BLaER1 (cell line): ENCODE results near the gene SGCA.

Experiments used
- H3K27ac ChIP-seq: shearing (Covaris generic); formaldehyde crosslinking; 2 replicates; pipeline ENCODE4 v1.8.1; 2022
- H3K27me3 ChIP-seq: shearing (Covaris generic); formaldehyde crosslinking; 2 replicates; pipeline ENCODE4 v1.8.1; 2022
- H3K36me3 ChIP-seq: shearing (Covaris generic); formaldehyde crosslinking; 2 replicates; pipeline ENCODE4 v1.8.1; 2022
- H3K4me1 ChIP-seq: shearing (Covaris generic); formaldehyde crosslinking; 2 replicates; pipeline ENCODE4 v1.8.1; 2022
- H3K4me2 ChIP-seq: shearing (Covaris generic); formaldehyde crosslinking; 2 replicates; pipeline ENCODE4 v1.8.1; 2022
- H3K4me3 ChIP-seq: shearing (Covaris generic); formaldehyde crosslinking; 2 replicates; pipeline ENCODE4 v1.8.1; 2022
- H3K9ac ChIP-seq: shearing (Covaris generic); formaldehyde crosslinking; 2 replicates; pipeline ENCODE4 v1.8.1; 2022
- H3K9me3 ChIP-seq: shearing (Covaris generic); formaldehyde crosslinking; 2 replicates; pipeline ENCODE4 v1.8.1; 2022
- H4K20me1 ChIP-seq: shearing (Covaris generic); formaldehyde crosslinking; 2 replicates; pipeline ENCODE4 v1.8.1; 2022
- Cebpa-rat ChIP-seq: shearing (Covaris generic); IDR thresholded peaks from 2 replicates; pipeline ENCODE4 v1.8.1; 2022

SGCA gene

GRCh38 chr17:50134206-50135110 is 31.3 kb upstream of the SGCA start:
- H3K9ac ChIP-seq = no peak overlapping the region
- no peaks in the 10 kb centered on the region for H3K9me3 ChIP-seq
- H3K27me3 ChIP-seq = peaks cover 32% of the 10 kb centered on the region
- TF ChIP-seq Cebpa-rat = no peak
- no peak overlapping the region for H3K4me3 ChIP-seq
- H3K4me2 ChIP-seq = no peak overlapping the region
- peaks cover 4% of the 10 kb centered on the region; the same call in 1 of the 2 replicates for H3K4me1 ChIP-seq
- H4K20me1 ChIP-seq = peaks cover 87% of the 10 kb centered on the region
- H3K27ac ChIP-seq = no peak overlapping the region
- peaks cover 69% of the 10 kb centered on the region for H3K36me3 ChIP-seq

GRCh38 chr17:50135316-50136095 is 30.3 kb upstream of the SGCA start:
- no peaks in the 10 kb centered on the region for H3K9me3 ChIP-seq
- H3K9ac ChIP-seq = no peak overlapping the region
- peaks cover 79% of the 10 kb centered on the region for H3K36me3 ChIP-seq
- peaks cover 7% of the 10 kb centered on the region for H3K4me1 ChIP-seq
- H3K27me3 ChIP-seq = peaks cover 21% of the 10 kb centered on the region
- peaks cover 98% of the 10 kb centered on the region for H4K20me1 ChIP-seq
- H3K4me2 ChIP-seq = no peak overlapping the region
- H3K4me3 ChIP-seq = no peak overlapping the region
- no peak overlapping the region for H3K27ac ChIP-seq
- no peak for TF ChIP-seq Cebpa-rat

DNA sequence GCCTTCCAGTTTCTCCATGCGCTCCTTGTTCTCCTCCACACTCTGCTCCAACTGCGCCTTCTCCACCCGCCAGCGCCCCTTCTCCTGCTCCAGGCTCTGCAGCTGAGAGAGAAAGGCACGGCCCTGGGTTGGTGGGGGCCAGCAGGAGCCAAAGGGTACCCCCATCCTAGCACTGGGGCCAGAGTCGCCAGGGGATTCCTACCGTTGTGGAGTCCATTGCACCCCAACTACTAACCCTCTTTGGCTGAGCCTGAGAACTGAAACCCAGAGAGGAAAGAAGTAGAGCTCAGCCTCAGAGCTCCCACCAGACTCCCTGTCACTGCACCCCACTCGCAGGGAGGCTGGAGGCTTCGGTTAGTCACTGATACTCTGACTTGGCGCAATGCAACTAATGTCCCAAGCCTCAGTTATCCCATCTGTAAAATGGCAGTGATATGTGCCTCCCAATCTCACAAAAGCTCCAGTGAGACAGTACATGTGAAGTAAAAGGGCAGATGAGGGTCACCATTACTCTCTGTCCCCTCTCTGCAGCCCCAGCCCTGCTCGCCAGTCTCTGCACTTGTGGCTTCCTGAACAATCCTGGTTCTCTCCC is 29.6 kb upstream of the SGCA start:
- Histone ChIP-seq H3K27ac (no peak overlapping the region), H3K9ac (no peak overlapping the region), H3K27me3 (peaks cover 14% of the 10 kb centered on the region), H3K4me3 (no peak overlapping the region), H4K20me1 (peaks cover 98% of the 10 kb centered on the region), H3K9me3 (no peaks in the 10 kb centered on the region), H3K4me2 (no peak overlapping the region), H3K36me3 (peaks cover 86% of the 10 kb centered on the region), H3K4me1 (peaks cover 14% of the 10 kb centered on the region)
- TF ChIP-seq Cebpa-rat = no peak

GRCh38 chr17:50137042-50137441 is 28.8 kb upstream of the SGCA start:
- Histone ChIP-seq H3K4me1 (peaks cover 23% of the 10 kb centered on the region), H3K4me2 (no peak overlapping the region), H3K27ac (no peak overlapping the region), H3K9me3 (no peaks in the 10 kb centered on the region), H3K27me3 (peaks cover 6% of the 10 kb centered on the region), H3K36me3 (peaks cover 95% of the 10 kb centered on the region), H3K4me3 (no peak overlapping the region), H3K9ac (no peak overlapping the region), H4K20me1 (peaks cover 98% of the 10 kb centered on the region)
- no peak for TF ChIP-seq Cebpa-rat

DNA sequence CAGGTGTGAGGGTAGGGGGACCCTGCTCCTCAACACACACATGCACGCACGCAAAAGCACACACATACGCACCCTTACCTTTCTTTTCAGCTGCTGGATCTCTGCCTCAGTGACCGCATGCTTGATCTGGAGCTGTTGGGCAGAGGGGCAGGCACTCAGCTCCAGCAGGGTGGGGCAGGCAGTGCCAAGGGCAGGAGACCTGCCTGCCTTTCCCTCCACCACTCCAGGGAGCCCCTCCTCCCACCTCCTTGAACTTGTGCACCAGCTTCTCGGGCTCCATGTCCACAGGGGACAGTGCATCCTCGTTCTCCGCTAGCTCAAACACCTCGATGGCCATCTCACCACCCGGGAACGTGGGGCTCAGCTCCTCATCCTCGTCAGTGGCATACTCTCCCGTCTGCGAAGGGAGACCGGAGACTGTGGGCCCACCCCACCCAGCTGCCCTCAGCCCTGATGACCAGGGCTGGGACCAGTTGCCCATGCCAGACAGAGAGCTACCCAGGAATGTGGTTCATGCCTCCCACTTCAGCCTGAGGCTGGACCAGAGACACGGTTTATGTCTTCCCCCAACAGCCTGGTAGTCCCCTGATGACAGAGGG is 26.5 kb upstream of the SGCA start:
- peaks cover 42% of the 10 kb centered on the region for H3K4me1 ChIP-seq
- H3K27ac ChIP-seq = no peak overlapping the region
- no peaks in the 10 kb centered on the region for H3K9me3 ChIP-seq
- H4K20me1 ChIP-seq = peaks cover 98% of the 10 kb centered on the region
- H3K9ac ChIP-seq = no peak overlapping the region
- H3K4me3 ChIP-seq = no peak overlapping the region
- TF ChIP-seq Cebpa-rat = no peak
- H3K4me2 ChIP-seq = no peak overlapping the region
- peaks cover 98% of the 10 kb centered on the region for H3K36me3 ChIP-seq
- no peaks in the 10 kb centered on the region for H3K27me3 ChIP-seq

GRCh38 chr17:50139950-50140885 is 25.6 kb upstream of the SGCA start:
- H3K4me1 ChIP-seq = peaks cover 51% of the 10 kb centered on the region
- peak overlapping the region; percentile 3; the same call in 1 of the 2 replicates for H3K4me3 ChIP-seq
- no peaks in the 10 kb centered on the region for H3K27me3 ChIP-seq
- no peak overlapping the region for H3K9ac ChIP-seq
- H3K27ac ChIP-seq = 0 out of 2 replicates have a peak overlapping the region, but pooled peaks have one; percentile 11
- H3K36me3 ChIP-seq = peaks cover 100% of the 10 kb centered on the region
- H3K9me3 ChIP-seq = no peaks in the 10 kb centered on the region
- peak overlapping the region; percentile 68 for H3K4me2 ChIP-seq
- H4K20me1 ChIP-seq = peaks cover 100% of the 10 kb centered on the region
- no peak for TF ChIP-seq Cebpa-rat

DNA sequence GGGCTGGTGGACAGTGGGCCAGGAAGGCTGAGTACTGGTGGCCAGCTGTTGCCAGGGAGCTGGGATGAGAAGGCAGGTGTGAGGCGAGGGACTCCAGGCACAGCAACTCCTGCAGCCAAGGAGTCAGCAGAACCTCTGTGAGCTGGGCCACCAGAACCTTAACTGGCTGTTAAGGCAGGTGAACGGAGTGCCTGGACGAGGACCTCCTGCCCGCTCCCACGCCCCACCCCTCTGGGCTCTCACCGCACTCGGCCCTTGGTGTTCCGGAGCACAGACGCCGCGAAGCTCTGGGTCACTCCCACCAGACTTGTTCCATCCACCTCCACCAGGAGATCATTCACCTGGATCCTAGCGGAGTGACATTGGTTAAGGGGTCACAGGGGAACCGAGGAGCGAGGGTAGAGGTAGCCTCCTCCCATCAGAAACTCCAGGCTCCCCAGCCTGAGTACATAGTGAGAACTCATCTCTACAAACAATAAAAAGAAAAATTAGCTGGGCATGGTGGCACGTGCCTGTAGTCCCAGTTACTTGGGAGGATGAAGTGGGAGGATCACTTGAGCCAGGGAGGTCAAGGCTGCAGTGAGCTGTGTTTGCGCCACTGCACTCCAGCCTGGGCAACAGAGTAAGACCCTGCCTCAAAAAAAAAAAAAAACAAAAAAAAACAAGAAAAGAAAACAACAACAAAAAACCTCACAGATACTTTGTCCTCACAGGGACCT is 24.6 kb upstream of the SGCA start:
- Histone ChIP-seq H3K4me3 (peak overlapping the region; percentile 3; the same call in 1 of the 2 replicates), H4K20me1 (peaks cover 100% of the 10 kb centered on the region), H3K36me3 (peaks cover 99% of the 10 kb centered on the region), H3K4me1 (peaks cover 61% of the 10 kb centered on the region), H3K9me3 (no peaks in the 10 kb centered on the region), H3K27me3 (no peaks in the 10 kb centered on the region), H3K9ac (no peak overlapping the region), H3K27ac (0 out of 2 replicates have a peak overlapping the region, but pooled peaks have one; percentile 11), H3K4me2 (peak overlapping the region; percentile 68)
- no peak for TF ChIP-seq Cebpa-rat

GRCh38 chr17:50141745-50142110 is 24.1 kb upstream of the SGCA start:
- H3K9me3 ChIP-seq = no peaks in the 10 kb centered on the region
- peaks cover 99% of the 10 kb centered on the region for H3K36me3 ChIP-seq
- H4K20me1 ChIP-seq = peaks cover 100% of the 10 kb centered on the region

More at GRCh38 chr17:50141745-50142110, 24.1 kb upstream of the SGCA start:
- Histone ChIP-seq H3K4me3 (no peak overlapping the region), H3K27me3 (no peaks in the 10 kb centered on the region), H3K9ac (0 out of 2 replicates have a peak overlapping the region, but pooled peaks have one; percentile 10), H3K4me2 (peak overlapping the region; percentile 68), H3K27ac (no peak overlapping the region), H3K4me1 (peaks cover 67% of the 10 kb centered on the region)
- no peak for TF ChIP-seq Cebpa-rat
